Measurements from ENCODE around the gene CTAGE8.
"Not testable (repeated sequence)": the region's sequence is repeated elsewhere in the genome, so short reads cannot be mapped to it uniquely, and the experiment has no call there.

Gene CTAGE8

GRCh38 chr7:144255471-144255897 lies 13.6 kb downstream of the CTAGE8 start:
- no peak for DNase-seq (ENCODE audit: low read depth in 3 of 3)

- DNase-seq (ENCODE audit: low read depth in 3 of 3) = not testable (repeated sequence)
These were observed 16.8 kb downstream of the CTAGE8 start for GRCh38 chr7:144252307-144252706.

- not testable (repeated sequence) for DNase-seq (ENCODE audit: low read depth in 3 of 3)
These were observed 21.3 kb downstream of the CTAGE8 start for GRCh38 chr7:144247674-144248330.

- not testable (repeated sequence) for DNase-seq (ENCODE audit: low read depth in 3 of 3)
These were observed 22.1 kb downstream of the CTAGE8 start for GRCh38 chr7:144246967-144247366.

GRCh38 chr7:144245372-144245771 lies 23.7 kb downstream of the CTAGE8 start:
- not testable (repeated sequence) for DNase-seq (ENCODE audit: low read depth in 3 of 3)

- not testable (repeated sequence) for DNase-seq (ENCODE audit: low read depth in 3 of 3)
These were observed 29.7 kb downstream of the CTAGE8 start, which contains the start of gene OR2A42 for GRCh38 chr7:144239365-144239764. Gene OR2A42, minus strand, starts transcription at chr7:144239605. Its CDS starts 6,762 bp downstream, at chr7:144232843.

- DNase-seq (ENCODE audit: low read depth in 3 of 3) = not testable (repeated sequence)
These were observed 30.5 kb downstream of the CTAGE8 start for GRCh38 chr7:144238530-144239082.

- not testable (repeated sequence) for DNase-seq (ENCODE audit: low read depth in 3 of 3)
These were observed 36.0 kb downstream of the CTAGE8 start for GRCh38 chr7:144233039-144233438.

- not testable (repeated sequence) for DNase-seq (ENCODE audit: low read depth in 3 of 3)
These were observed 38.1 kb downstream of the CTAGE8 start for GRCh38 chr7:144231027-144231426.

- DNase-seq (ENCODE audit: low read depth in 3 of 3) = not testable (repeated sequence)
These were observed 40.3 kb downstream of the CTAGE8 start for GRCh38 chr7:144228810-144229209.

- DNase-seq (ENCODE audit: low read depth in 3 of 3) = not testable (repeated sequence)
These were observed 42.2 kb downstream of the CTAGE8 start for GRCh38 chr7:144226866-144227265.

- not testable (repeated sequence) for DNase-seq (ENCODE audit: low read depth in 3 of 3)
These were observed 45.4 kb downstream of the CTAGE8 start for GRCh38 chr7:144223675-144224074.

- not testable (repeated sequence) for DNase-seq (ENCODE audit: low read depth in 3 of 3)
These were observed 48.6 kb downstream of the CTAGE8 start for GRCh38 chr7:144220531-144220930.

- DNase-seq (ENCODE audit: low read depth in 3 of 3) = not testable (repeated sequence)
These were observed 49.9 kb downstream of the CTAGE8 start for GRCh38 chr7:144219149-144219548.

- DNase-seq (ENCODE audit: low read depth in 3 of 3) = not testable (repeated sequence)
These were observed 50.5 kb downstream of the CTAGE8 start for GRCh38 chr7:144218581-144218980.

- not testable (repeated sequence) for DNase-seq (ENCODE audit: low read depth in 3 of 3)
These were observed 51.9 kb downstream of the CTAGE8 start for GRCh38 chr7:144217200-144217599.

All from stimulated activated CD4-positive, alpha-beta T cell treated with anti-CD3 and anti-CD28 coated beads, TNF-alpha, amount 100 ng/mL, for 24 hours (primary cell).